ENCODE data around the gene SLCO3A1. TPM values are rescaled to one million over a fixed set of nuclear protein-coding genes. Genes with fewer than 3 reads are reported as not detected.

Gene SLCO3A1
- total RNA-seq, 1 donor from 2014 or later, result 7.7 TPM

- H3K4me3 Mint-ChIP-seq (ENCODE audit: low read depth), result no peak overlapping the region
- no peaks in the 10 kb centered on the region for H3K36me3 Mint-ChIP-seq (ENCODE audit: insufficient read depth)
- no peak for DNase-seq (ENCODE audit: low spot score, unreplicated experiment)
- H3K27ac Mint-ChIP-seq, result no peak overlapping the region
- peaks cover 21% of the 10 kb centered on the region for H3K27me3 Mint-ChIP-seq
- no peak for TF ChIP-seq CTCF (IDR thresholded peaks at IDR 0.05; ENCODE audit: unreplicated experiment)
- peaks cover 12% of the 10 kb centered on the region for H3K9me3 Mint-ChIP-seq (ENCODE audit: low read depth)
- no peaks in the 10 kb centered on the region for H3K4me1 Mint-ChIP-seq (ENCODE audit: low read depth)
Observed at GRCh38 chr15:92037491-92037890, 184.0 kb downstream of the SLCO3A1 start.

GRCh38 chr15:92040350-92040749, 186.8 kb downstream of the SLCO3A1 start:
- Mint-ChIP-seq H3K27ac (no peak overlapping the region), H3K27me3 (peaks cover 17% of the 10 kb centered on the region), H3K9me3 (ENCODE audit: low read depth) (peaks cover 12% of the 10 kb centered on the region), H3K36me3 (ENCODE audit: insufficient read depth) (no peaks in the 10 kb centered on the region), H3K4me3 (ENCODE audit: low read depth) (no peak overlapping the region), H3K4me1 (ENCODE audit: low read depth) (no peaks in the 10 kb centered on the region)
- no peak for TF ChIP-seq CTCF (IDR thresholded peaks at IDR 0.05; ENCODE audit: unreplicated experiment)
- no peak for DNase-seq (ENCODE audit: low spot score, unreplicated experiment)

GRCh38 chr15:92041371-92041770, 187.9 kb downstream of the SLCO3A1 start:
- Mint-ChIP-seq H3K36me3 (ENCODE audit: insufficient read depth) (no peaks in the 10 kb centered on the region), H3K4me3 (ENCODE audit: low read depth) (no peak overlapping the region), H3K27ac (no peak overlapping the region), H3K27me3 (peaks cover 15% of the 10 kb centered on the region), H3K4me1 (ENCODE audit: low read depth) (no peaks in the 10 kb centered on the region), H3K9me3 (ENCODE audit: low read depth) (peaks cover 12% of the 10 kb centered on the region)
- no peak for TF ChIP-seq CTCF (IDR thresholded peaks at IDR 0.05; ENCODE audit: unreplicated experiment)
- DNase-seq (ENCODE audit: low spot score, unreplicated experiment), result no peak

GRCh38 chr15:92043283-92043682, 189.8 kb downstream of the SLCO3A1 start:
- H3K27me3 Mint-ChIP-seq, result peaks cover 10% of the 10 kb centered on the region
- H3K4me3 Mint-ChIP-seq (ENCODE audit: low read depth), result no peak overlapping the region
- no peak overlapping the region for H3K27ac Mint-ChIP-seq

GRCh38 chr15:92044203-92044909, 190.8 kb downstream of the SLCO3A1 start:
- Mint-ChIP-seq H3K4me3 (ENCODE audit: low read depth) (no peak overlapping the region), H3K9me3 (ENCODE audit: low read depth) (peaks cover 3% of the 10 kb centered on the region), H3K4me1 (ENCODE audit: low read depth) (no peaks in the 10 kb centered on the region), H3K27ac (no peak overlapping the region), H3K27me3 (peaks cover 10% of the 10 kb centered on the region), H3K36me3 (ENCODE audit: insufficient read depth) (no peaks in the 10 kb centered on the region)
- TF ChIP-seq CTCF (IDR thresholded peaks at IDR 0.05; ENCODE audit: unreplicated experiment), result no peak
- no peak for DNase-seq (ENCODE audit: low spot score, unreplicated experiment)

More at GRCh38 chr15:92043283-92043682, 189.8 kb downstream of the SLCO3A1 start:
- Mint-ChIP-seq H3K4me1 (ENCODE audit: low read depth) (no peaks in the 10 kb centered on the region), H3K9me3 (ENCODE audit: low read depth) (peaks cover 12% of the 10 kb centered on the region), H3K36me3 (ENCODE audit: insufficient read depth) (no peaks in the 10 kb centered on the region)
- TF ChIP-seq CTCF (IDR thresholded peaks at IDR 0.05; ENCODE audit: unreplicated experiment), result no peak
- DNase-seq (ENCODE audit: low spot score, unreplicated experiment), result no peak

All from progenitor cell of endocrine pancreas (in vitro differentiated cells).